HL-60 (cell line): Measurements from ENCODE around the gene ZFHX3.

Experiments
- DNase-seq, 2 experiments: peaks; one replicate each; pipeline ENCODE4 v3.0.0-alpha.2; 2010 to 2020; ENCODE audit warnings: low read depth in 1 of 2, low spot score in 1 of 2
- H3K27ac ChIP-seq: fragments of 250-450 bp; sonication (Bioruptor Pico); replicated peaks from 2 replicates; pipeline ENCODE4 v1.5.1; 2020; ENCODE audit warnings: mild to moderate bottlenecking, moderate library complexity
- H3K27me3 ChIP-seq: fragments of 250-450 bp; sonication (Bioruptor Pico); 2 replicates; pipeline ENCODE4 v1.5.1; 2021; ENCODE audit warnings: mild to moderate bottlenecking, moderate library complexity; ENCODE audit not compliant: insufficient read depth, poor library complexity, severe bottlenecking
- H3K4me3 ChIP-seq: replicated peaks from 2 replicates; pipeline ENCODE4 v1.5.1; 2011; ENCODE audit warnings: mild to moderate bottlenecking, control low read depth, low read length; ENCODE audit not compliant: insufficient read depth
- CTCF ChIP-seq: IDR thresholded peaks from one replicate; pipeline ENCODE4 v1.5.1; 2011; ENCODE audit warnings: low read length, control low read depth, inconsistent platforms; ENCODE audit not compliant: insufficient read depth
- GABPA ChIP-seq: IDR thresholded peaks from 2 replicates; pipeline ENCODE4 v1.6.1; 2012; ENCODE audit warnings: low read depth
- POLR2AphosphoS5 ChIP-seq: IDR thresholded peaks from 2 replicates; pipeline ENCODE4 v1.6.1; 2012; ENCODE audit warnings: low read depth
- REST ChIP-seq: IDR thresholded peaks from 2 replicates; pipeline ENCODE4 v1.6.1; 2012; ENCODE audit warnings: low read depth; ENCODE audit not compliant: insufficient replicate concordance
- SPI1 ChIP-seq: IDR thresholded peaks from 2 replicates; pipeline ENCODE4 v1.6.1; 2012; ENCODE audit warnings: low read depth, mild to moderate bottlenecking, borderline replicate concordance

ZFHX3 gene

GRCh38 chr16:73034374-73034773 lies 13.6 kb downstream of the ZFHX3 start:
- DNase-seq, result no peak
- no peak for TF ChIP-seq CTCF
- TF ChIP-seq REST, result no peak
- no peak for TF ChIP-seq SPI1
- TF ChIP-seq GABPA, result no peak
- TF ChIP-seq POLR2AphosphoS5, result no peak
- no peak overlapping the region for H3K27ac ChIP-seq
- no peak overlapping the region for H3K4me3 ChIP-seq
- H3K27me3 ChIP-seq, result no peaks in the 10 kb centered on the region

- DNase-seq, result no peak
- H3K27me3 ChIP-seq, result no peaks in the 10 kb centered on the region
- no peak overlapping the region for H3K4me3 ChIP-seq
- no peak overlapping the region for H3K27ac ChIP-seq
- no peak for TF ChIP-seq SPI1
- TF ChIP-seq POLR2AphosphoS5, result no peak
- no peak for TF ChIP-seq CTCF
- no peak for TF ChIP-seq GABPA
- no peak for TF ChIP-seq REST
Measured at GRCh38 chr16:73033271-73033998, 14.5 kb downstream of the ZFHX3 start.

- DNase-seq, result no peak
- Histone ChIP-seq H3K4me3 (no peak overlapping the region), H3K27me3 (no peaks in the 10 kb centered on the region), H3K27ac (no peak overlapping the region)
- no peak for TF ChIP-seq REST
- TF ChIP-seq SPI1, result no peak
- no peak for TF ChIP-seq GABPA
Measured at GRCh38 chr16:73032541-73033270, 15.2 kb downstream of the ZFHX3 start.
